ENCODE data around the gene TMEM255B.

DNA sequence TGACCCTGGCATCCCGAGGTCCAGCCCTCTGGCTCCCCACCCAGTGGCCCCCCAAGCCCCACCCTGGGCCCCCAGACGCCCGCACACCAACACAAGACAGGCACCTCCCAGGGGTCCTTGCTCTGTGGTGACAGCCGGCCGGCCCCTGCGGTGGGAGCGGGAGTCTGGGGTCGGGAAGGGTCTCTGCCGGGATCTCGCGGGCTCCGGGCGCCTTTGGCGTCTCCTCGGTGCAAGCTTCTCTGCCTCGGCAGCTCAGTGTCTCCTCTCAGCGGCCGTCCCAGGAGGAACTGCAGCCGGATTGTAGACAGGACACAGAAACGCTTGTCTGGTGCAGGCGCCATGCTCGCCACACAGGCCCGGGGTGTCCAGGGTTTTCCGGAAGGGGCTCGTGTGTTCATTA is 43.7 kb downstream of the TMEM255B start:
- TF ChIP-seq, protein P1, sequence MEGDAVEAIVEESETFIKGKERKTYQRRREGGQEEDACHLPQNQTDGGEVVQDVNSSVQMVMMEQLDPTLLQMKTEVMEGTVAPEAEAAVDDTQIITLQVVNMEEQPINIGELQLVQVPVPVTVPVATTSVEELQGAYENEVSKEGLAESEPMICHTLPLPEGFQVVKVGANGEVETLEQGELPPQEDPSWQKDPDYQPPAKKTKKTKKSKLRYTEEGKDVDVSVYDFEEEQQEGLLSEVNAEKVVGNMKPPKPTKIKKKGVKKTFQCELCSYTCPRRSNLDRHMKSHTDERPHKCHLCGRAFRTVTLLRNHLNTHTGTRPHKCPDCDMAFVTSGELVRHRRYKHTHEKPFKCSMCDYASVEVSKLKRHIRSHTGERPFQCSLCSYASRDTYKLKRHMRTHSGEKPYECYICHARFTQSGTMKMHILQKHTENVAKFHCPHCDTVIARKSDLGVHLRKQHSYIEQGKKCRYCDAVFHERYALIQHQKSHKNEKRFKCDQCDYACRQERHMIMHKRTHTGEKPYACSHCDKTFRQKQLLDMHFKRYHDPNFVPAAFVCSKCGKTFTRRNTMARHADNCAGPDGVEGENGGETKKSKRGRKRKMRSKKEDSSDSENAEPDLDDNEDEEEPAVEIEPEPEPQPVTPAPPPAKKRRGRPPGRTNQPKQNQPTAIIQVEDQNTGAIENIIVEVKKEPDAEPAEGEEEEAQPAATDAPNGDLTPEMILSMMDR (IDR thresholded peaks at IDR 0.05): no peak
- TF ChIP-seq POLR2A (IDR thresholded peaks at IDR 0.05): no peak

Measured in Peyer's patch (tissue), 4 donors.